ENCODE data around the gene ATP5MC3. TPM values are rescaled to one million over a fixed set of nuclear protein-coding genes. Genes with fewer than 3 reads are reported as not detected.

ATP5MC3 gene
- total and polyA plus RNA-seq, 2 of the 13 experiments (the other 11 are each of a cell fraction or from before 2014, with no cell fraction given), result 676 to 1,007 TPM

- no peak for TF ChIP-seq GRHL1 (CRISPR knock-in tag; conservative IDR thresholded peaks at IDR 0.05)
- TF ChIP-seq ZNF563 (CRISPR knock-in tag; IDR thresholded peaks at IDR 0.05), result peak; percentile 80; the same call in 1 of the 2 replicates
- peak in 1 of 2 experiments; percentile 65; a peak in 1 of 4 replicates for TF ChIP-seq KLF16 (CRISPR knock-in tag; IDR thresholded peaks at IDR 0.05)
- TF ChIP-seq ZNF598 (CRISPR knock-in tag; IDR thresholded peaks at IDR 0.05; ENCODE audit: borderline replicate concordance), result no peak; the same call in 1 of the 2 replicates
- no peak for TF ChIP-seq AGO1 (IDR thresholded peaks at IDR 0.05; ENCODE audit: low read depth, low read length, poor library complexity, severe bottlenecking)
- no peak for TF ChIP-seq GZF1 (CRISPR knock-in tag; IDR thresholded peaks at IDR 0.05)
- TF ChIP-seq SOX13 (IDR thresholded peaks at IDR 0.05), result no peak
- TF ChIP-seq SOX13 (CRISPR knock-in tag; conservative IDR thresholded peaks at IDR 0.05 in 1 of 2, IDR thresholded peaks at IDR 0.05 in 1 of 2), result 0 out of 4 replicates have a peak, but pooled peaks of 1 of the 2 experiments have one; percentile 8
- no peak for TF ChIP-seq ARNT (IDR thresholded peaks at IDR 0.05)
- TF ChIP-seq ZZZ3 (CRISPR knock-in tag; IDR thresholded peaks at IDR 0.05; ENCODE audit: borderline replicate concordance), result peak; percentile 94; the same call in 1 of the 2 replicates
- TF ChIP-seq NR2F6 (IDR thresholded peaks at IDR 0.05), result peak; percentile 51; the same call in 1 of the 2 replicates
- peak; percentile 22 for TF ChIP-seq NR2F6 (CRISPR knock-in tag; IDR thresholded peaks at IDR 0.05)
- no peak for TF ChIP-seq ZFY (CRISPR knock-in tag; IDR thresholded peaks at IDR 0.05)
- TF ChIP-seq NR1H2 (CRISPR knock-in tag; IDR thresholded peaks at IDR 0.05; ENCODE audit: borderline replicate concordance, low read depth), result peak; percentile 81; the same call in 1 of the 2 replicates
- no peak for TF ChIP-seq ZNF138 (CRISPR knock-in tag; IDR thresholded peaks at IDR 0.05; ENCODE audit: low read depth)
- no peak for TF ChIP-seq HNRNPL (IDR thresholded peaks at IDR 0.05; ENCODE audit: low read depth, low read length)
- TF ChIP-seq ZNF451 (CRISPR knock-in tag; IDR thresholded peaks at IDR 0.05), result 0 out of 2 replicates have a peak, but pooled peaks have one; percentile 4
- TF ChIP-seq SMAD9 (CRISPR knock-in tag; IDR thresholded peaks at IDR 0.05), result no peak
- no peak for TF ChIP-seq TBP (CRISPR knock-in tag; IDR thresholded peaks at IDR 0.05)
- TF ChIP-seq XRCC5 (optimal IDR thresholded peaks at IDR 0.05; ENCODE audit: low read length), result no peak
- peak; percentile 100 for TF ChIP-seq ZFX (CRISPR knock-in tag; IDR thresholded peaks at IDR 0.05; ENCODE audit: low read depth)
- 0 out of 2 replicates have a peak, but pooled peaks have one; percentile 5 for TF ChIP-seq ZNF180 (CRISPR knock-in tag; IDR thresholded peaks at IDR 0.05; ENCODE audit: borderline replicate concordance, low read depth)
- no peak for TF ChIP-seq TEAD3 (CRISPR knock-in tag; optimal IDR thresholded peaks at IDR 0.05; ENCODE audit: borderline replicate concordance)
- TF ChIP-seq ZBTB8A (CRISPR knock-in tag; IDR thresholded peaks at IDR 0.05; ENCODE audit: borderline replicate concordance, low read depth), result no peak
- TF ChIP-seq ATF7 (IDR thresholded peaks at IDR 0.05), result no peak
- no peak for TF ChIP-seq ATF7 (CRISPR knock-in tag; IDR thresholded peaks at IDR 0.05)
- no peak for TF ChIP-seq ZBTB49 (CRISPR knock-in tag; IDR thresholded peaks at IDR 0.05; ENCODE audit: borderline replicate concordance)
- TF ChIP-seq POLR2A (IDR thresholded peaks at IDR 0.05; ENCODE audit: insufficient read depth in 1 of 2, low read depth in 2 of 2, low read length in 2 of 2), result peak; percentile 77 to 79; a peak in 3 of 4 replicates
- TF ChIP-seq ZNF160 (CRISPR knock-in tag; IDR thresholded peaks at IDR 0.05), result 0 out of 2 replicates have a peak, but pooled peaks have one; percentile 24
- no peak for TF ChIP-seq LCORL (IDR thresholded peaks at IDR 0.05)
- TF ChIP-seq LCORL (CRISPR knock-in tag; IDR thresholded peaks at IDR 0.05), result 0 out of 2 replicates have a peak, but pooled peaks have one; percentile 14
Observed at GRCh38 chr2:175180701-175181103, 808 bp downstream of the ATP5MC3 start (continued).
